Lung (tissue), 12 donors: Measurements from ENCODE around the gene KRT23. TPM values are rescaled to one million over a fixed set of nuclear protein-coding genes. Genes with fewer than 3 reads are reported as not detected.

Experiments
- ATAC-seq: fragments of 200-7000 bp; cut with Tn5 transposase; one replicate; pipeline ENCODE4 v1.9.1; 2020; ENCODE audit warnings: moderate number of reproducible peaks; ENCODE audit not compliant: insufficient read depth, low FRiP score
- DNase-seq, 3 donors: peaks; one replicate each; pipeline ENCODE4 v3.0.0-alpha.2; 2013 to 2017
- H3K27ac ChIP-seq, 2 donors: one replicate each; pipeline ENCODE4 v1.5.1; 2013; ENCODE audit warnings: mild to moderate bottlenecking in 2 of 2, moderate library complexity in 2 of 2, control low read depth in 1 of 2, inconsistent platforms in 1 of 2, low read depth in 1 of 2, low read length in 1 of 2
- H3K27me3 ChIP-seq, 3 donors: one replicate each; pipeline ENCODE4 v1.5.1; 2013; ENCODE audit warnings: low read length in 2 of 3; ENCODE audit not compliant: control insufficient read depth in 3 of 3, insufficient read depth in 3 of 3
- H3K36me3 ChIP-seq, 4 donors: one replicate each; pipeline ENCODE4 v1.5.1; 2013; ENCODE audit warnings: low read length in 4 of 4, mild to moderate bottlenecking in 1 of 4, moderate library complexity in 1 of 4; ENCODE audit not compliant: control insufficient read depth in 4 of 4, insufficient read depth in 4 of 4
- H3K4me1 ChIP-seq, 5 donors: one replicate each; pipeline ENCODE4 v1.5.1; 2013; ENCODE audit warnings: low read length in 5 of 5, mild to moderate bottlenecking in 2 of 5, moderate library complexity in 1 of 5; ENCODE audit not compliant: control insufficient read depth in 5 of 5, insufficient read depth in 5 of 5
- H3K4me3 ChIP-seq: one replicate; pipeline ENCODE4 v1.5.1; 2013; ENCODE audit warnings: mild to moderate bottlenecking, control low read depth, moderate library complexity
- H3K9ac ChIP-seq, 2 donors: one replicate each; pipeline ENCODE4 v1.5.1; 2013; ENCODE audit warnings: low read length in 2 of 2, control low read depth in 1 of 2; ENCODE audit not compliant: insufficient read depth in 1 of 2
- H3K9me3 ChIP-seq, 4 donors: one replicate each; pipeline ENCODE4 v1.5.1; 2013; ENCODE audit warnings: low read length in 3 of 4, mild to moderate bottlenecking in 1 of 4, moderate library complexity in 1 of 4; ENCODE audit not compliant: control insufficient read depth in 4 of 4, insufficient read depth in 3 of 4
- CTCF ChIP-seq: IDR thresholded peaks from 2 replicates; pipeline ENCODE4 v1.5.1; 2012; ENCODE audit warnings: mild to moderate bottlenecking; ENCODE audit errors: control extremely low read depth, extremely low read depth
- WGBS, 2 donors: extraction: QIAGEN DNeasy Blood & Tissue Kit; methylation state at CpG; one replicate each; pipeline ENCODE4 v1.1.7; 2013; 5-methylcytosine and 5-hydroxymethylcytosine counted together
- polyA plus RNA-seq, 2 donors: library from polyadenylated mRNA; stranded (reverse); fragments of 200-250 nt; gene quantifications; one replicate each; pipeline ENCODE4 v1.2.1, GENCODE V29; 2013
- total RNA-seq, 2 donors: library from RNA; depleted of rRNA in 1 of 2; stranded (reverse); fragments of >200 nt in 1 of 2; gene quantifications; one replicate each; pipeline ENCODE4 v1.2.1, GENCODE V29; 2014 to 2021
- donor health status: control.
- donor health status: control.
- donor health status: Bipolar disorder and iron deficiency.
- donor health status: healthy.
- donor health status: DM: yes; HTN: yes; CAD: no.

KRT23 gene
- total and polyA plus RNA-seq, 4 donors: 1.3 to 9.4 (median 2.0) TPM

GRCh38 chr17:40963838-40964237, 26.4 kb upstream of the KRT23 start:
- no peak for ATAC-seq
- WGBS, 2 donors: 42 to 67% methylated on average over 1 of the region's 1 CpG
- Histone ChIP-seq H3K27ac (no peak overlapping the region), H3K36me3 (no peaks in the 10 kb centered on the region), H3K9ac (no peak overlapping the region), H3K9me3 (no peaks in the 10 kb centered on the region), H3K4me3 (no peak overlapping the region), H3K27me3 (peaks cover 0 to 2% (median 0%) of the 10 kb centered on the region in 3 donors), H3K4me1 (no peaks in the 10 kb centered on the region)
- no peak for DNase-seq
- TF ChIP-seq CTCF: peak; percentile 27

DNA sequence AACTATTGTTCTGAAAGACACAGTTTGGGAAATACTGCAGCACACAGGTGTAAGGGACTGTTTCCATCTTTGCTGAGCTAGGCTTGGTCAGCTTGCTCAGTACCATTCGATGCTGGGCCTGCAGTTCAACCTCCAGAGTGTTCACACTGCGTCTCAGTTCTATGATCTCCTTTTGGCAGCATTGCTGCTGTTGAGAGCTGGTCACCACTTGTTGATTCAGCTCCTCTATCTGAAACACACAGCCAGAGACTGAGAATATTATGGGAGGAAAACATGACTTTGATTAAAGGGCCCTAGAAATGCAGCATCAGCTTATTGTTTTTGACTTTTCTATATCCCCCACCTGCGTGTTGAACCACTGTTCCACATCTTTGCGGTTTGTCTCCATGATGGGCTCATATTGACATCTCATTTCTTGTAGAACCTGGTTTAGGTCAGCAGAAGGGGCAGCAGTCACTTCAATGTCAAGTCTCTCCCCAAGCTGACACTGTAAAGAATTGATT, 24.7 kb upstream of the KRT23 start:
- H3K36me3 ChIP-seq: no peaks in the 10 kb centered on the region
- no peak overlapping the region for H3K27ac ChIP-seq
- no peak overlapping the region for H3K9ac ChIP-seq
- TF ChIP-seq CTCF: no peak
- 87 to 90% methylated on average over 4 of the region's 4 CpGs for WGBS, 2 donors
- H3K27me3 ChIP-seq: peaks cover 0 to 8% (median 0%) of the 10 kb centered on the region in 3 donors
- no peak overlapping the region for H3K4me3 ChIP-seq
- ATAC-seq: no peak
- H3K4me1 ChIP-seq: peaks cover 0 to 1% (median 0%) of the 10 kb centered on the region in 5 donors
- H3K9me3 ChIP-seq: no peaks in the 10 kb centered on the region
- no peak for DNase-seq

GRCh38 chr17:40961591-40961990, 24.1 kb upstream of the KRT23 start:
- Histone ChIP-seq H3K27ac (no peak overlapping the region), H3K9ac (no peak overlapping the region), H3K36me3 (no peaks in the 10 kb centered on the region), H3K27me3 (peaks cover 0 to 12% (median 0%) of the 10 kb centered on the region in 3 donors), H3K9me3 (no peaks in the 10 kb centered on the region), H3K4me1 (peaks cover 0 to 2% (median 0%) of the 10 kb centered on the region in 5 donors), H3K4me3 (no peak overlapping the region)
- no peak for TF ChIP-seq CTCF
- DNase-seq (no peak), ATAC-seq (no peak)
- WGBS, 2 donors: 89 to 93% methylated on average over 1 of the region's 1 CpG

DNA sequence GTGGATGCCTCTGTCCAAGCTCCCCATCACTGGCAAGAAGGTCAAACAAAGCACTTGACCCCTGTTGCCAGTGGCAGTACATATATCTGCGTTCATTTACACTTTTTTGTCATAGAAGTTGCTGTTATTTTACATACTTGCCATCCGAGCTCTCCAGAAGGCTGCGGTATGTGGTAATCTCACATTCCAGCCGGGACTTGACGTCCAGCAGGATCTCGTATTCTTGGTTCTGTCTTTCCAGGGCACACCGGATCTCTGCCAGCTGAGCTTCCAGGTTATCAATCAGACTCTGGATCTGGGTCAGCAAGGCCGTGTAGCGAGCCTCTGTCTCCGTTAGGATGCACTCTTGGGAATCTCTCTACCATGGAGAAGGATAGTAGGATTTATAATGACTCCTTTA, 22.7 kb upstream of the KRT23 start:
- ATAC-seq (no peak), DNase-seq (peak; percentile 19 to 45 (median 25))
- H3K27me3 ChIP-seq: peaks cover 0 to 12% (median 0%) of the 10 kb centered on the region in 3 donors
- no peak for TF ChIP-seq CTCF
- peaks cover 0 to 8% (median 0%) of the 10 kb centered on the region in 5 donors for H3K4me1 ChIP-seq
- H3K9me3 ChIP-seq: no peaks in the 10 kb centered on the region
- no peak overlapping the region for H3K4me3 ChIP-seq
- H3K27ac ChIP-seq: no peak overlapping the region
- H3K36me3 ChIP-seq: no peaks in the 10 kb centered on the region
- no peak overlapping the region for H3K9ac ChIP-seq
- 49 to 67% methylated on average over 10 of the region's 10 CpGs for WGBS, 2 donors
